Adrenal gland (tissue), 12 donors: ENCODE results near the gene CEP57. TPM values are rescaled to one million over a fixed set of nuclear protein-coding genes. Genes with fewer than 3 reads are reported as not detected.
"Not testable (repeated sequence)": the region's sequence is repeated elsewhere in the genome, so short reads cannot be mapped to it uniquely, and the experiment has no call there.

Experiments used
- DNase-seq, 7 donors: peaks; one replicate each; pipeline ENCODE4 v3.0.0-alpha.2; 2019 to 2020
- H3K27ac ChIP-seq, 5 donors: fragments of 200-600 bp; sonication (generic) in 4 of 5; 1 replicate in 3 of 5; 2 replicates in 2 of 5; pipeline versions ENCODE4 v1.5.1 to v1.8.0; 2016 to 2020; ENCODE audit warnings: mild to moderate bottlenecking in 1 of 5
- H3K27me3 ChIP-seq: fragments of 200-600 bp; 2 replicates; pipeline ENCODE4 v1.8.0; 2021
- H3K36me3 ChIP-seq, 2 donors: fragments of 200-600 bp; replicated peaks in 1 of 2; 1 replicate in 1 of 2; 2 replicates in 1 of 2; pipeline versions ENCODE4 v1.5.1 to v1.8.0; 2018 to 2022
- H3K4me1 ChIP-seq, 2 donors: fragments of 200-600 bp; replicated peaks in 1 of 2; 1 replicate in 1 of 2; 2 replicates in 1 of 2; pipeline versions ENCODE4 v1.5.1 to v1.8.0; 2018 to 2021
- H3K4me3 ChIP-seq, 4 donors: fragments of 200-600 bp; sonication (generic) in 3 of 4; one replicate each; pipeline ENCODE4 v1.5.1; 2016 to 2018
- H3K9me3 ChIP-seq, 3 donors: fragments of 200-600 bp; sonication (generic) in 1 of 3; replicated peaks in 1 of 3; 1 replicate in 2 of 3; 2 replicates in 1 of 3; pipeline versions ENCODE4 v1.5.1 to v1.8.0; 2016 to 2021
- POLR2A ChIP-seq, 2 donors: fragments of 450-650 bp; IDR thresholded peaks; one replicate each; pipeline ENCODE4 v1.6.1; 2017; ENCODE audit warnings: antibody characterized with exemption in 2 of 2, mild to moderate bottlenecking in 2 of 2, moderate library complexity in 1 of 2
- WGBS, 4 donors: extraction: QIAGEN DNeasy Blood & Tissue Kit in 2 of 4; methylation state at CpG; one replicate each; pipeline versions ENCODE4 v1.1.5 to v1.1.7; 2013 to 2017; 5-methylcytosine and 5-hydroxymethylcytosine counted together
- intact Hi-C, 2 donors: fragments of 100-400 bp; cut with DNase I; formaldehyde crosslinking; loops; one replicate each; pipeline versions ENCODE4 v1.14.1 to v1.15.0; 2022 to 2023
- polyA plus RNA-seq, 3 donors: library from polyadenylated mRNA; stranded (reverse); fragments of 200-250 nt in 2 of 3; fragments of 350-450 nt in 1 of 3; fragmentation: Illumina TruSeq in 1 of 3; extraction: RNeasy Lipid Tissue Mini Kit (QIAGEN cat#74804) in 1 of 3; gene quantifications; one replicate each; pipeline ENCODE4 v1.2.3, GENCODE V29; 2013 to 2014
- total RNA-seq, 9 donors: library from RNA; depleted of rRNA in 4 of 9; stranded (reverse); fragments of >200 nt in 4 of 9; fragments of 120-200 nt in 1 of 9; fragmentation: NEBNext Ultra II Directional in 1 of 9; extraction: Animal tissue kit (Norgen Biotek cat#: 25700) in 1 of 9; gene quantifications; one replicate each; pipeline versions ENCODE4 v1.1.0 to v1.2.4, GENCODE V29; 2013 to 2023
- TF ChIP-seq, protein P1 (sequence below), 6 experiments: fragments of 450-650 bp in 4 of 6; fragments of 200-600 bp in 2 of 6; sonication (generic) in 1 of 6; IDR thresholded peaks; 1 replicate in 5 of 6; 2 replicates in 1 of 6; pipeline versions ENCODE4 v1.5.1 to v1.8.0; 2016 to 2021; ENCODE audit warnings: antibody characterized with exemption in 6 of 6, mild to moderate bottlenecking in 2 of 6, moderate library complexity in 1 of 6
- donor health status: healthy with polysubstance abuse.
- donor health status: Bipolar disorder and iron deficiency.
- donor health status: DM: yes; HTN: yes; CAD: no.
- donor health status: DM: no; HTN: no; CAD: no.
- donor health status: DM: no; HTN: no; CAD: no.
- donor health status: DM: yes; HTN: yes; CAD: no.

Gene CEP57
- total and polyA plus RNA-seq, 12 donors: 12.9 to 56.7 (median 31.6) TPM

GRCh38 chr11:95802806-95803205, 12.5 kb downstream of the CEP57 start:
- Histone ChIP-seq H3K27ac (no peak overlapping the region), H3K4me3 (no peak overlapping the region), H3K9me3 (no peaks in the 10 kb centered on the region), H3K4me1 (no peaks in the 10 kb centered on the region), H3K27me3 (no peaks in the 10 kb centered on the region), H3K36me3 (peaks cover 0 to 17% of the 10 kb centered on the region in 2 donors)
- WGBS, 4 donors: 95 to 100% (median 99%) methylated on average over 1 of the region's 1 CpG
- no peak for DNase-seq
- TF ChIP-seq, protein P1, sequence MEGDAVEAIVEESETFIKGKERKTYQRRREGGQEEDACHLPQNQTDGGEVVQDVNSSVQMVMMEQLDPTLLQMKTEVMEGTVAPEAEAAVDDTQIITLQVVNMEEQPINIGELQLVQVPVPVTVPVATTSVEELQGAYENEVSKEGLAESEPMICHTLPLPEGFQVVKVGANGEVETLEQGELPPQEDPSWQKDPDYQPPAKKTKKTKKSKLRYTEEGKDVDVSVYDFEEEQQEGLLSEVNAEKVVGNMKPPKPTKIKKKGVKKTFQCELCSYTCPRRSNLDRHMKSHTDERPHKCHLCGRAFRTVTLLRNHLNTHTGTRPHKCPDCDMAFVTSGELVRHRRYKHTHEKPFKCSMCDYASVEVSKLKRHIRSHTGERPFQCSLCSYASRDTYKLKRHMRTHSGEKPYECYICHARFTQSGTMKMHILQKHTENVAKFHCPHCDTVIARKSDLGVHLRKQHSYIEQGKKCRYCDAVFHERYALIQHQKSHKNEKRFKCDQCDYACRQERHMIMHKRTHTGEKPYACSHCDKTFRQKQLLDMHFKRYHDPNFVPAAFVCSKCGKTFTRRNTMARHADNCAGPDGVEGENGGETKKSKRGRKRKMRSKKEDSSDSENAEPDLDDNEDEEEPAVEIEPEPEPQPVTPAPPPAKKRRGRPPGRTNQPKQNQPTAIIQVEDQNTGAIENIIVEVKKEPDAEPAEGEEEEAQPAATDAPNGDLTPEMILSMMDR (IDR thresholded peaks at IDR 0.05): no peak
- TF ChIP-seq POLR2A (IDR thresholded peaks at IDR 0.05): no peak
- intact Hi-C loops: no loop called here

DNA sequence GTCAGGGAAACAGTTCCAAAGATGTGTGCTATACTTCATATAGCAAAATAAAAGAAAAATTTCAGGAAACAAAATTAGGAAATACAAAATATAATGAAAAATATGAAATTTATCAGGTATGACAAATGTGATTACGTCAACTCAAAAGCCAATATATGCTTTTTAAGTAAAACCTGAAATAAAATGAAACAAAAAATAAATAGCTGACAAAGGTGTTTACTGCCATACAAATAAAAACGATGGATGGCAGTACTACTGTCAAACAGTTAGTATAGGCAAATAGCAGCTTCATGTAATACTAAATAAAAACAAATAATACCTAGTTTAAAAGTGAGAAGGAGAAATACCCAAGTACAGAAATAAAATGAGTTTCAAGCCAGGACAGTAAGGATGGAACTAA, 13.7 kb downstream of the CEP57 start:
- intact Hi-C loops: no loop called here
- 95 to 99% (median 98%) methylated on average over 2 of the region's 2 CpGs for WGBS, 4 donors
- TF ChIP-seq, protein P1 (IDR thresholded peaks at IDR 0.05): no peak
- TF ChIP-seq POLR2A (IDR thresholded peaks at IDR 0.05): no peak
- Histone ChIP-seq H3K27ac (no peak overlapping the region), H3K27me3 (no peaks in the 10 kb centered on the region), H3K36me3 (peaks cover 0 to 17% of the 10 kb centered on the region in 2 donors), H3K4me3 (no peak overlapping the region), H3K4me1 (no peaks in the 10 kb centered on the region), H3K9me3 (no peaks in the 10 kb centered on the region)
- no peak for DNase-seq

GRCh38 chr11:95805869-95806268, 15.6 kb downstream of the CEP57 start:
- no peaks in the 10 kb centered on the region for H3K27me3 ChIP-seq
- H3K4me1 ChIP-seq: no peaks in the 10 kb centered on the region
- TF ChIP-seq, protein P1 (IDR thresholded peaks at IDR 0.05): no peak
- TF ChIP-seq POLR2A (IDR thresholded peaks at IDR 0.05): no peak
- H3K36me3 ChIP-seq: peaks cover 0 to 3% of the 10 kb centered on the region in 2 donors
- 81 to 85% (median 85%) methylated on average over 2 of the region's 2 CpGs for WGBS, 4 donors
- no peak overlapping the region for H3K27ac ChIP-seq
- H3K4me3 ChIP-seq: no peak overlapping the region
- no peak for DNase-seq
- H3K9me3 ChIP-seq: no peaks in the 10 kb centered on the region
- intact Hi-C loops: no loop called here

DNA sequence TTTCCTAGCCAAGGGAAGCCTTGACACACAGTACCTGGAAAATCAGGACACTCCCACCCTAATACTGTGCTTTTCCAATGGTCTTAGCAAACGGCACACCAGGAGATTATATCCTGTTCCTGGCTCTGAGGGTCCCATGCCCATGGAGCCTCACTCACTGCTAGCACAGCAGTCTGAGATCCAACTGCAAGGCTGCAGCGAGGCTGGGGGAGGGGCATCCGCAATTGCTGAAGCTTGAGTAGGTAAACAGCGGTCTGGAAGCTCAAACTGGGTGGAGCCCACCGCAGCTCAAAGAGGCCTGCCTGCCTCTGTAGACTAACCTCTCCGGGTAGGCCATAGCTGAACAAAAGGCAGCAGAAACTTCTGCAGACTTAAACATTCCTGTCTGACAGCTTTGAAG, 16.2 kb downstream of the CEP57 start:
- H3K36me3 ChIP-seq, DNase-seq, H3K4me3 ChIP-seq, H3K27me3 ChIP-seq, H3K9me3 ChIP-seq, H3K27ac ChIP-seq, intact Hi-C loops, H3K4me1 ChIP-seq: not testable (repeated sequence)
- 96 to 100% (median 97%) methylated on average over 2 to 6 of the region's 6 CpGs for WGBS, 4 donors

- 95 to 99% (median 97%) methylated on average over 2 to 4 of the region's 4 CpGs for WGBS, 4 donors
- H3K9me3 ChIP-seq, H3K27me3 ChIP-seq, H3K4me1 ChIP-seq, DNase-seq, H3K27ac ChIP-seq, H3K4me3 ChIP-seq, intact Hi-C loops, H3K36me3 ChIP-seq: not testable (repeated sequence)
Measured at GRCh38 chr11:95811052-95811451, 20.8 kb downstream of the CEP57 start.
